Omental fat pad (tissue), 4 donors: ENCODE data around the gene RENBP. TPM values are rescaled to one million over a fixed set of nuclear protein-coding genes. Genes with fewer than 3 reads are reported as not detected.
A peak's percentile ranks its signal among the peaks of the same experiment; 100 is the strongest.

Experiments
- ATAC-seq: fragments of 150-250 bp; one replicate; pipeline ENCODE4 v1.9.1; 2016; ENCODE audit warnings: mild to moderate bottlenecking, moderate library complexity; ENCODE audit not compliant: low FRiP score
- DNase-seq: peaks from one replicate; pipeline ENCODE4 v3.0.0-alpha.2; 2019; ENCODE audit warnings: low spot score
- CTCF ChIP-seq, 3 donors: fragments of 450-650 bp; IDR thresholded peaks; one replicate each; pipeline ENCODE4 v1.5.1; 2016 to 2017; ENCODE audit warnings: antibody characterized with exemption in 3 of 3, mild to moderate bottlenecking in 3 of 3, moderate library complexity in 2 of 3
- total RNA-seq, 4 donors: library from RNA; depleted of rRNA; stranded (reverse); fragments of >200 nt; gene quantifications; one replicate each; pipeline ENCODE4 v1.1.0, GENCODE V29; 2016

RENBP gene
- total RNA-seq, 4 donors from 2014 or later, result 7.8 to 33.0 (median 26.5) TPM

GRCh38 chrX:153903991-153904957 is 40.2 kb downstream of the RENBP start, which contains the start of gene AVPR2:
Gene AVPR2 (plus strand): TSS chrX:153904673. CDS start chrX:153905146, 473 bp downstream.
- TF ChIP-seq CTCF (IDR thresholded peaks at IDR 0.05), result no peak
- ATAC-seq (no peak), DNase-seq (no peak)

DNA sequence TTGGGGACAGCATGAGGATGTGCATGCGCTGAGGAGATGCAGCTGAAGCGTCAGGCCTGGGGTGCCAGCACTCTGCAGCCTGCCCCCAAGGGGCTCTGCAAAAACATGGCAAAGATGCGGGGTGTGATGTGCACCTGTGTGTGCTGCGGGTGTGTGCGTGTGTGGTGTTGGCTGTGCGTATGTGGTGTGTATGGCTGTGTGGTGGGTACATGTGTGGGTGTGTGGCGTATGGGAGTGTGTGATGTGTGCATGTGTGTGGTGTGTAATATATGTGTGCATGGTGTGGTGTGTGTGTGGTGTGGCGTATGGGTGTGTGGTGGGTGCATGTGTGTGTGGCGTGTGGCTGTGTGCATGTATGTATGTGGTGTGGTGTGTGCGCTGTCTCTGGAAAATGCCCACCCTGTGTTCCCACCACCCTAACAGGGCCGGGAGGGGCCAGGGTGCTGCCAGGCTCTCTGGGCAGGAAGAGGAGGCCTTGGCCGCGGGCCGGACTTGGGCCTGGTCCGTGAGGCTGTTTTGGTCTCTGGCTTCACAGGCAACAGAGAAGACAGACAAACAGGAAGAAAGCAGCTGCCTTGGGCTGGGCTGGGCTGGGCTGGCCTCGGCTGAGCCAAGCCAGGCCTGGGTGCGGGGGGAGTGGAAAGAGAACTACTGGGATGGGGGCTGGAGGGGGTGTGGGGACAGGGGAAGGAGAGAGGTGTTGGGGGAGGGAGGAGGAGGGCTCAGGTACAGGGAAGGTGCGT is 41.0 kb downstream of the RENBP start:
- no peak for TF ChIP-seq CTCF (IDR thresholded peaks at IDR 0.05)
- no peak for ATAC-seq
- DNase-seq, result no peak

GRCh38 chrX:153902385-153902784 is 42.1 kb downstream of the RENBP start:
- TF ChIP-seq CTCF (IDR thresholded peaks at IDR 0.05), result no peak
- peak; percentile 48 for ATAC-seq
- no peak for DNase-seq

GRCh38 chrX:153901753-153902140 is 42.7 kb downstream of the RENBP start:
- no peak for DNase-seq
- no peak for ATAC-seq
- no peak for TF ChIP-seq CTCF (IDR thresholded peaks at IDR 0.05)

DNA sequence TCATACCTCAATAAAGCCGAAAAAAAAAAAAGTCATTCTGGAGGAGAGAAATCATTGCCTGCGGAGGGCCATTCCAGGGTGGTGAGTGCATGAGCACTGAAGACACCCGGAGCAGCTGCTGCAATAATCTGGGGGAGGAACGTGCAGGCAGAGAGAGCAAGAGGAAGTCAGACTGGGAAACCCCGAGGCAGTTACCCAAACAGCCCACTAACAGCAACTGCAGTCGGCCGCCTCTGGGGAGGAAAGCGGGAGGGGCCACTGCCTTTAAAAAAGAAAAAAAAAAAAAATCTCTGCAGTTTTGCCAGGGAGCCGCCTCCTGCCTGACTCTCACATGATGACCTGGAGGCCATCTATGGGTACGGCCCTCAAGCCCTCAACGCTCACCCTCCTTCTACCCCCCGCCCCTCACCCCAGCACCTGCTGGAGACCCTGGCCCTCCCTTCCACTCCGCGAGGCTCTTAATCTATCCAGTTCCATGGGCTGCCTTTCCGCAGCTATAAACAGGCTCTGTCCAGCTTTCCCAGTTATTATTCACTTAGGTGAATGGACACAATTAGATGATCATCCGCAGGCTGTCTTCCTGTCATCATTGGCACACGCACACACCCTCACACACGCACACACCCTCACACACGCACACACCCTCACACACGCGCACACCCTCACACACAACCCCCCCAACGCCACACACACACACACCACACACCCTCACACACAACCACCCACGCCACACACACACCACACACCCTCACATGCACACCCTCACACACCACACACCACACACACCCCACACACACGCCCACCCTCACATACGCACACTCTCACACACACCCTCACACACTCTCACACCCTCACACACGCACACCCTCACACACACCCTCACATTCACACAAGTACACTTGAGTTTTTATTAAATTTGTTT is 43.4 kb downstream of the RENBP start:
- ATAC-seq (peak; percentile 88), DNase-seq (no peak)
- TF ChIP-seq CTCF (IDR thresholded peaks at IDR 0.05), result no peak

- DNase-seq (no peak), ATAC-seq (no peak)
- no peak for TF ChIP-seq CTCF (IDR thresholded peaks at IDR 0.05)
Observed at GRCh38 chrX:153897899-153898298, 46.5 kb downstream of the RENBP start.
